Neural cell (in vitro differentiated cells): Measurements from ENCODE around the gene COL19A1. TPM values are rescaled to one million over a fixed set of nuclear protein-coding genes. Genes with fewer than 3 reads are reported as not detected.

Source experiments
- H2AFZ ChIP-seq: fragments of 200-600, 300-800 bp; sonication (generic), shearing (Covaris generic); 2 replicates; pipeline ENCODE4 v1.6.0; 2014; ENCODE audit warnings: low read depth, mild to moderate bottlenecking, antibody characterized with exemption, low read length, moderate library complexity
- H3F3A ChIP-seq: fragments of 200-600 bp; shearing (Covaris generic); 2 replicates; pipeline ENCODE4 v1.6.1; 2016; ENCODE audit warnings: mild to moderate bottlenecking, moderate library complexity, mixed read lengths, antibody characterized with exemption, low read length; ENCODE audit not compliant: insufficient read depth, poor library complexity, severe bottlenecking
- H3K27ac ChIP-seq: fragments of 200-600, 300-800 bp; sonication (generic), shearing (Covaris generic); 2 replicates; pipeline ENCODE4 v1.5.1; 2014; ENCODE audit warnings: mild to moderate bottlenecking, low read length, moderate library complexity
- H3K27me3 ChIP-seq: fragments of 300-800, 200-600 bp; sonication (generic), shearing (Covaris generic); 2 replicates; pipeline ENCODE4 v1.6.0; 2014; ENCODE audit warnings: mild to moderate bottlenecking, low read depth, low read length, moderate library complexity; ENCODE audit not compliant: insufficient read depth
- H3K36me3 ChIP-seq: fragments of 300-800, 200-600 bp; sonication (generic), shearing (Covaris generic); 2 replicates; pipeline ENCODE4 v1.5.1; 2014; ENCODE audit warnings: mild to moderate bottlenecking, antibody characterized with exemption, low read length, moderate library complexity; ENCODE audit not compliant: insufficient read depth
- H3K4me2 ChIP-seq: fragments of 300-800, 200-600 bp; sonication (generic), shearing (Covaris generic); 2 replicates; pipeline ENCODE4 v1.6.0; 2014; ENCODE audit warnings: mild to moderate bottlenecking, low read length
- H3K4me3 ChIP-seq: fragments of 300-800, 200-600 bp; sonication (generic), shearing (Covaris generic); 2 replicates; pipeline ENCODE4 v1.5.1; 2014; ENCODE audit warnings: mild to moderate bottlenecking, low read length, moderate library complexity
- H3K79me2 ChIP-seq: fragments of 200-600 bp; shearing (Covaris generic); replicated peaks from 2 replicates; pipeline ENCODE4 v1.6.0; 2014; ENCODE audit warnings: mild to moderate bottlenecking, low read length, moderate library complexity; ENCODE audit not compliant: insufficient read depth
- H3K9ac ChIP-seq: fragments of 300-800, 200-600 bp; sonication (generic), shearing (Covaris generic); 2 replicates; pipeline ENCODE4 v1.6.1; 2016; ENCODE audit warnings: mild to moderate bottlenecking, low read length, mixed read lengths
- H3K9me2 ChIP-seq: fragments of 200-600 bp; shearing (Covaris generic); 2 replicates; pipeline ENCODE4 v1.6.1; 2016; ENCODE audit warnings: mild to moderate bottlenecking, low read length, mixed read lengths; ENCODE audit not compliant: insufficient read depth
- H3K9me3 ChIP-seq: fragments of 200-600, 300-800 bp; sonication (generic), shearing (Covaris generic); 2 replicates; pipeline ENCODE4 v1.6.1; 2016; ENCODE audit warnings: mild to moderate bottlenecking, mixed run types, low read length, moderate library complexity, mixed read lengths
- H4K20me1 ChIP-seq: fragments of 200-600 bp; shearing (Covaris generic); 2 replicates; pipeline ENCODE4 v1.6.1; 2016; ENCODE audit warnings: mild to moderate bottlenecking, mixed run types; ENCODE audit not compliant: insufficient read depth
- EP300 ChIP-seq: fragments of 450-650 bp; conservative IDR thresholded peaks from 2 replicates; pipeline ENCODE4 v1.6.1; 2014; ENCODE audit warnings: antibody characterized with exemption, mild to moderate bottlenecking, moderate library complexity; ENCODE audit not compliant: poor library complexity, severe bottlenecking
- EZH2 ChIP-seq: fragments of 200-600, 300-800 bp; shearing (Covaris generic), sonication (generic); IDR thresholded peaks from 2 replicates; pipeline ENCODE4 v1.6.1; 2014; ENCODE audit warnings: antibody characterized with exemption, low read length, borderline replicate concordance, mild to moderate bottlenecking; ENCODE audit not compliant: insufficient read depth, poor library complexity, severe bottlenecking
- MXI1 ChIP-seq: fragments of 450-650 bp; conservative IDR thresholded peaks from 2 replicates; pipeline ENCODE4 v1.6.1; 2014; ENCODE audit warnings: antibody characterized with exemption, mild to moderate bottlenecking; ENCODE audit not compliant: poor library complexity, severe bottlenecking
- POLR2AphosphoS5 ChIP-seq: IDR thresholded peaks from 2 replicates; pipeline ENCODE4 v1.6.1; 2012
- RAD21 ChIP-seq: fragments of 450-650 bp; conservative IDR thresholded peaks from 2 replicates; pipeline ENCODE4 v1.6.1; 2014; ENCODE audit warnings: antibody characterized with exemption, mild to moderate bottlenecking, moderate library complexity
- SMC3 ChIP-seq: fragments of 450-650 bp; conservative IDR thresholded peaks from 2 replicates; pipeline ENCODE4 v1.6.1; 2014; ENCODE audit warnings: antibody characterized with exemption, mild to moderate bottlenecking, moderate library complexity; ENCODE audit not compliant: poor library complexity
- TAF1 ChIP-seq: IDR thresholded peaks from 2 replicates; pipeline ENCODE4 v1.6.1; 2012; ENCODE audit warnings: low read depth
- polyA plus RNA-seq: library from polyadenylated mRNA; depleted of rRNA; stranded (reverse); fragments of >200 nt; gene quantifications from 2 replicates; pipeline ENCODE4 v1.2.3, GENCODE V29; 2014
- TF ChIP-seq, protein P1 (sequence below): fragments of 450-650 bp; IDR thresholded peaks from 2 replicates; pipeline ENCODE4 v1.5.1; 2014; ENCODE audit warnings: antibody characterized with exemption, mild to moderate bottlenecking, moderate library complexity; ENCODE audit not compliant: poor library complexity, severe bottlenecking
- TF ChIP-seq, protein P2 (sequence below): IDR thresholded peaks from 2 replicates; pipeline ENCODE4 v1.6.1; 2012; ENCODE audit warnings: borderline replicate concordance

COL19A1 gene
- polyA plus RNA-seq, 1 donor from 2014 or later: 0.24 TPM

DNA sequence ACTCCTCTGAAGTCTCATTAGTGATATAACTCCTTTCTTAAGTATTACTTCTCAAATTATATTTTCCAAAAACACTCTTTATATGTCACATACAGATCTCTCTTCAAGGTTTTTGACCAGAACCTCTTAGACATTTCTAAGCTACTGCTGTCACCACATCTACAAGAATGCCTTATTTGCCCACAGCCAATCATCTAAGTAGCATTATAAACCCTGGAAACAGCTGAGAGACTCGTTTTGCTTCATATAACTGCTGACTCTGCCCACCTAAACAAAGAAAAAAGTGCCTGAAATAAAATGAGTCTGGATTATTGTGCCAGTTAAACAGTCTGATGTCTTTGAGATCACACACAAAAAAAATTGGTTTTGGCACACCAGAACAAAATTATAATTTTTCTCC lies 270.6 kb downstream of the COL19A1 start:
- TF ChIP-seq RAD21 (no peak), EZH2 (no peak), SMC3 (no peak), MXI1 (no peak), TAF1 (no peak), EP300 (no peak), POLR2AphosphoS5 (no peak)
- TF ChIP-seq, protein P1, sequence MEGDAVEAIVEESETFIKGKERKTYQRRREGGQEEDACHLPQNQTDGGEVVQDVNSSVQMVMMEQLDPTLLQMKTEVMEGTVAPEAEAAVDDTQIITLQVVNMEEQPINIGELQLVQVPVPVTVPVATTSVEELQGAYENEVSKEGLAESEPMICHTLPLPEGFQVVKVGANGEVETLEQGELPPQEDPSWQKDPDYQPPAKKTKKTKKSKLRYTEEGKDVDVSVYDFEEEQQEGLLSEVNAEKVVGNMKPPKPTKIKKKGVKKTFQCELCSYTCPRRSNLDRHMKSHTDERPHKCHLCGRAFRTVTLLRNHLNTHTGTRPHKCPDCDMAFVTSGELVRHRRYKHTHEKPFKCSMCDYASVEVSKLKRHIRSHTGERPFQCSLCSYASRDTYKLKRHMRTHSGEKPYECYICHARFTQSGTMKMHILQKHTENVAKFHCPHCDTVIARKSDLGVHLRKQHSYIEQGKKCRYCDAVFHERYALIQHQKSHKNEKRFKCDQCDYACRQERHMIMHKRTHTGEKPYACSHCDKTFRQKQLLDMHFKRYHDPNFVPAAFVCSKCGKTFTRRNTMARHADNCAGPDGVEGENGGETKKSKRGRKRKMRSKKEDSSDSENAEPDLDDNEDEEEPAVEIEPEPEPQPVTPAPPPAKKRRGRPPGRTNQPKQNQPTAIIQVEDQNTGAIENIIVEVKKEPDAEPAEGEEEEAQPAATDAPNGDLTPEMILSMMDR: no peak
- TF ChIP-seq, protein P2, sequence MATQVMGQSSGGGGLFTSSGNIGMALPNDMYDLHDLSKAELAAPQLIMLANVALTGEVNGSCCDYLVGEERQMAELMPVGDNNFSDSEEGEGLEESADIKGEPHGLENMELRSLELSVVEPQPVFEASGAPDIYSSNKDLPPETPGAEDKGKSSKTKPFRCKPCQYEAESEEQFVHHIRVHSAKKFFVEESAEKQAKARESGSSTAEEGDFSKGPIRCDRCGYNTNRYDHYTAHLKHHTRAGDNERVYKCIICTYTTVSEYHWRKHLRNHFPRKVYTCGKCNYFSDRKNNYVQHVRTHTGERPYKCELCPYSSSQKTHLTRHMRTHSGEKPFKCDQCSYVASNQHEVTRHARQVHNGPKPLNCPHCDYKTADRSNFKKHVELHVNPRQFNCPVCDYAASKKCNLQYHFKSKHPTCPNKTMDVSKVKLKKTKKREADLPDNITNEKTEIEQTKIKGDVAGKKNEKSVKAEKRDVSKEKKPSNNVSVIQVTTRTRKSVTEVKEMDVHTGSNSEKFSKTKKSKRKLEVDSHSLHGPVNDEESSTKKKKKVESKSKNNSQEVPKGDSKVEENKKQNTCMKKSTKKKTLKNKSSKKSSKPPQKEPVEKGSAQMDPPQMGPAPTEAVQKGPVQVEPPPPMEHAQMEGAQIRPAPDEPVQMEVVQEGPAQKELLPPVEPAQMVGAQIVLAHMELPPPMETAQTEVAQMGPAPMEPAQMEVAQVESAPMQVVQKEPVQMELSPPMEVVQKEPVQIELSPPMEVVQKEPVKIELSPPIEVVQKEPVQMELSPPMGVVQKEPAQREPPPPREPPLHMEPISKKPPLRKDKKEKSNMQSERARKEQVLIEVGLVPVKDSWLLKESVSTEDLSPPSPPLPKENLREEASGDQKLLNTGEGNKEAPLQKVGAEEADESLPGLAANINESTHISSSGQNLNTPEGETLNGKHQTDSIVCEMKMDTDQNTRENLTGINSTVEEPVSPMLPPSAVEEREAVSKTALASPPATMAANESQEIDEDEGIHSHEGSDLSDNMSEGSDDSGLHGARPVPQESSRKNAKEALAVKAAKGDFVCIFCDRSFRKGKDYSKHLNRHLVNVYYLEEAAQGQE: no peak
- H4K20me1 ChIP-seq: no peaks in the 10 kb centered on the region
- no peak overlapping the region for H3K4me2 ChIP-seq
- no peak overlapping the region for H2AFZ ChIP-seq
- no peaks in the 10 kb centered on the region for H3K9me2 ChIP-seq
- no peaks in the 10 kb centered on the region for H3F3A ChIP-seq
- no peaks in the 10 kb centered on the region for H3K79me2 ChIP-seq
- H3K27ac ChIP-seq: no peak overlapping the region
- no peak overlapping the region for H3K4me3 ChIP-seq
- no peak overlapping the region for H3K9ac ChIP-seq
- H3K36me3 ChIP-seq: no peaks in the 10 kb centered on the region
- H3K9me3 ChIP-seq: no peaks in the 10 kb centered on the region
- H3K27me3 ChIP-seq: no peaks in the 10 kb centered on the region

DNA sequence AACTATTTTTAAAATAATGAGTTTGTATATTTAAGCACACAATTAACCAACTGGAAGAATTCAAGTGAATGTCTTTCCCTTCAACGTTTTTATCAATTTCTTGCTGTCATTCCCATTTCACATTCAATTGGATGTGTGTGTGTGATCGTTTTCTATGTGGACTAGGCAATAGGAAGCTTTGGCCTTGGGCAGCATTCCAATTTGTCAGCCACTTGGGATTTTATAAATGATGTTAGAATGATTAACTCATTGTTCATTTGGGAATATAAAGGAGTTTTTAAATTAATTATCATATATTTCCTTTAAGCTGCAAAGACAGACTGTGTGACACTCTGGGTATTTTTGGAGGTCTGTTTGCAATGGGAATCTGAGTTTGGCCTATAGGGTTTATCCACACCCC lies 274.1 kb downstream of the COL19A1 start:
- no peaks in the 10 kb centered on the region for H3K9me3 ChIP-seq
- no peak overlapping the region for H3K9ac ChIP-seq
- no peak overlapping the region for H3K4me3 ChIP-seq
- H3F3A ChIP-seq: no peaks in the 10 kb centered on the region
- H3K27me3 ChIP-seq: no peaks in the 10 kb centered on the region
- no peaks in the 10 kb centered on the region for H3K36me3 ChIP-seq
- H3K79me2 ChIP-seq: no peaks in the 10 kb centered on the region
- no peak overlapping the region for H2AFZ ChIP-seq
- no peak overlapping the region for H3K27ac ChIP-seq
- no peaks in the 10 kb centered on the region for H4K20me1 ChIP-seq
- no peak overlapping the region for H3K4me2 ChIP-seq
- no peaks in the 10 kb centered on the region for H3K9me2 ChIP-seq
- TF ChIP-seq MXI1: no peak
- TF ChIP-seq SMC3: no peak
- no peak for TF ChIP-seq EZH2
- no peak for TF ChIP-seq TAF1
- TF ChIP-seq POLR2AphosphoS5: no peak
- TF ChIP-seq, protein P2: no peak
- TF ChIP-seq RAD21: no peak
- TF ChIP-seq EP300: no peak
- TF ChIP-seq, protein P1: no peak
